Effector CD4-positive, alpha-beta T cell (primary cell): ENCODE data around the gene NEMP2.
"Not testable (repeated sequence)": the region's sequence is repeated elsewhere in the genome, so short reads cannot be mapped to it uniquely, and the experiment has no call there.

Experiments used
- DNase-seq: peaks from one replicate; pipeline ENCODE4 v3.0.0-alpha.2; 2020

Gene NEMP2

GRCh38 chr2:190524928-190525327 is 9.6 kb downstream of the NEMP2 start:
- no peak for DNase-seq

GRCh38 chr2:190519975-190520767 is 14.4 kb downstream of the NEMP2 start:
- no peak for DNase-seq

- no peak for DNase-seq
Observed at GRCh38 chr2:190517468-190517867, 17.1 kb downstream of the NEMP2 start.

- no peak for DNase-seq
Observed at GRCh38 chr2:190515687-190516086, 18.8 kb downstream of the NEMP2 start.

- no peak for DNase-seq
Observed at GRCh38 chr2:190514676-190515075, 19.8 kb downstream of the NEMP2 start.

- no peak for DNase-seq
Observed at GRCh38 chr2:190513877-190514276, 20.6 kb downstream of the NEMP2 start.

GRCh38 chr2:190512539-190513095 is 21.9 kb downstream of the NEMP2 start:
- no peak for DNase-seq

GRCh38 chr2:190511104-190511503 is 23.4 kb downstream of the NEMP2 start:
- DNase-seq, result no peak

GRCh38 chr2:190509895-190510294 is 24.6 kb downstream of the NEMP2 start:
- DNase-seq, result not testable (repeated sequence)

- DNase-seq, result no peak
Observed at GRCh38 chr2:190507135-190507534, 27.4 kb downstream of the NEMP2 start.

GRCh38 chr2:190506666-190507065 is 27.9 kb downstream of the NEMP2 start:
- no peak for DNase-seq

- no peak for DNase-seq
Observed at GRCh38 chr2:190505696-190506095, 28.8 kb downstream of the NEMP2 start.

- no peak for DNase-seq
Observed at GRCh38 chr2:190504912-190505311, 29.6 kb downstream of the NEMP2 start.

GRCh38 chr2:190503088-190503487 is 31.4 kb downstream of the NEMP2 start:
- DNase-seq, result no peak

GRCh38 chr2:190501702-190502407 is 32.7 kb downstream of the NEMP2 start:
- no peak for DNase-seq

- DNase-seq, result no peak
Observed at GRCh38 chr2:190501231-190501630, 33.3 kb downstream of the NEMP2 start.

- DNase-seq, result no peak
Observed at GRCh38 chr2:190500054-190500502, 34.4 kb downstream of the NEMP2 start.

- no peak for DNase-seq
Observed at GRCh38 chr2:190499273-190499672, 35.2 kb downstream of the NEMP2 start.

GRCh38 chr2:190497428-190497827 is 37.1 kb downstream of the NEMP2 start:
- no peak for DNase-seq

- not testable (repeated sequence) for DNase-seq
Observed at GRCh38 chr2:190494600-190495227, 39.8 kb downstream of the NEMP2 start.

- DNase-seq, result no peak
Observed at GRCh38 chr2:190493095-190493494, 41.4 kb downstream of the NEMP2 start.

GRCh38 chr2:190490502-190490901 is 44.0 kb downstream of the NEMP2 start:
- DNase-seq, result no peak

- no peak for DNase-seq
Observed at GRCh38 chr2:190489475-190489874, 45.0 kb downstream of the NEMP2 start.
